ENCODE data around the gene EXOC1.
A peak's percentile ranks its signal among the peaks of the same experiment; 100 is the strongest.

EXOC1 gene

GRCh38 chr4:55865228-55865806 lies 11.9 kb downstream of the EXOC1 start:
- no peaks in the 10 kb centered on the region for H3K9me2 ChIP-seq (replicated peaks; ENCODE audit: control insufficient read depth, low read length)
- H3K4me1 ChIP-seq (ENCODE audit: control insufficient read depth, low read length), result peaks cover 26% of the 10 kb centered on the region
- H3K9me3 ChIP-seq (ENCODE audit: control insufficient read depth, insufficient read depth, low read length), result no peaks in the 10 kb centered on the region
- peaks cover 55% of the 10 kb centered on the region for H3K36me3 ChIP-seq (ENCODE audit: control insufficient read depth, low read length)
- 0 out of 2 replicates have a peak, but pooled peaks cover 2% of the 10 kb centered on the region for H3K79me2 ChIP-seq (ENCODE audit: control insufficient read depth, low read length)
- TF ChIP-seq EZH2phosphoT487 (IDR thresholded peaks at IDR 0.05; ENCODE audit: borderline replicate concordance, low read length), result no peak
- no peak for TF ChIP-seq CTCF (IDR thresholded peaks at IDR 0.05; ENCODE audit: low read depth, low read length, poor library complexity, severe bottlenecking)
- no peaks in the 10 kb centered on the region for H4K20me1 ChIP-seq (ENCODE audit: control insufficient read depth, insufficient read depth, low read depth, low read length)
- H3K4me3 ChIP-seq (ENCODE audit: low read length), result no peak overlapping the region
- no peak overlapping the region for H3K4me2 ChIP-seq (ENCODE audit: low read length)
- 0 out of 2 replicates have a peak, but pooled peaks cover 3% of the 10 kb centered on the region for H3F3A ChIP-seq (ENCODE audit: control insufficient read depth, insufficient read depth)
- H3K27ac ChIP-seq (ENCODE audit: low read depth, low read length), result no peak overlapping the region
- H3K27me3 ChIP-seq (ENCODE audit: control insufficient read depth, low read length), result no peaks in the 10 kb centered on the region

- Histone ChIP-seq H3K27me3 (ENCODE audit: control insufficient read depth, low read length) (no peaks in the 10 kb centered on the region), H3K4me3 (ENCODE audit: low read length) (0 out of 2 replicates have a peak overlapping the region, but pooled peaks have one; percentile 6), H3K36me3 (ENCODE audit: control insufficient read depth, low read length) (peaks cover 64% of the 10 kb centered on the region), H4K20me1 (ENCODE audit: control insufficient read depth, insufficient read depth, low read depth, low read length) (no peaks in the 10 kb centered on the region), H3K27ac (ENCODE audit: low read depth, low read length) (peak overlapping the region; percentile 26; the same call in 1 of the 2 replicates), H3K4me2 (ENCODE audit: low read length) (peak overlapping the region; percentile 54), H3K79me2 (ENCODE audit: control insufficient read depth, low read length) (0 out of 2 replicates have a peak, but pooled peaks cover 2% of the 10 kb centered on the region), H3K9me2 (replicated peaks; ENCODE audit: control insufficient read depth, low read length) (no peaks in the 10 kb centered on the region), H3K4me1 (ENCODE audit: control insufficient read depth, low read length) (peaks cover 26% of the 10 kb centered on the region), H3F3A (ENCODE audit: control insufficient read depth, insufficient read depth) (0 out of 2 replicates have a peak, but pooled peaks cover 3% of the 10 kb centered on the region), H3K9me3 (ENCODE audit: control insufficient read depth, insufficient read depth, low read length) (no peaks in the 10 kb centered on the region)
- TF ChIP-seq CTCF (IDR thresholded peaks at IDR 0.05; ENCODE audit: low read depth, low read length, poor library complexity, severe bottlenecking), result no peak
- no peak for TF ChIP-seq EZH2phosphoT487 (IDR thresholded peaks at IDR 0.05; ENCODE audit: borderline replicate concordance, low read length)
Measured at GRCh38 chr4:55866290-55866907, 13.0 kb downstream of the EXOC1 start.

GRCh38 chr4:55866973-55867574 lies 13.6 kb downstream of the EXOC1 start:
- Histone ChIP-seq H3K27me3 (ENCODE audit: control insufficient read depth, low read length) (no peaks in the 10 kb centered on the region), H3K4me2 (ENCODE audit: low read length) (peak overlapping the region; percentile 54), H3K9me3 (ENCODE audit: control insufficient read depth, insufficient read depth, low read length) (no peaks in the 10 kb centered on the region), H3K4me1 (ENCODE audit: control insufficient read depth, low read length) (peaks cover 26% of the 10 kb centered on the region), H3K4me3 (ENCODE audit: low read length) (peak overlapping the region; percentile 40), H3K79me2 (ENCODE audit: control insufficient read depth, low read length) (0 out of 2 replicates have a peak, but pooled peaks cover 2% of the 10 kb centered on the region), H3K36me3 (ENCODE audit: control insufficient read depth, low read length) (peaks cover 67% of the 10 kb centered on the region), H3K9me2 (replicated peaks; ENCODE audit: control insufficient read depth, low read length) (no peaks in the 10 kb centered on the region), H4K20me1 (ENCODE audit: control insufficient read depth, insufficient read depth, low read depth, low read length) (no peaks in the 10 kb centered on the region), H3F3A (ENCODE audit: control insufficient read depth, insufficient read depth) (0 out of 2 replicates have a peak, but pooled peaks cover 3% of the 10 kb centered on the region), H3K27ac (ENCODE audit: low read depth, low read length) (peak overlapping the region; percentile 36)
- TF ChIP-seq EZH2phosphoT487 (IDR thresholded peaks at IDR 0.05; ENCODE audit: borderline replicate concordance, low read length) (no peak), CTCF (IDR thresholded peaks at IDR 0.05; ENCODE audit: low read depth, low read length, poor library complexity, severe bottlenecking) (peak; percentile 74)
